Upper lobe of left lung (tissue), 6 donors: ENCODE measurements around the gene STK35. TPM values are rescaled to one million over a fixed set of nuclear protein-coding genes. Genes with fewer than 3 reads are reported as not detected.
A peak's percentile ranks its signal among the peaks of the same experiment; 100 is the strongest.
"Not testable (repeated sequence)": the region's sequence is repeated elsewhere in the genome, so short reads cannot be mapped to it uniquely, and the experiment has no call there.

Source experiments
- ATAC-seq, 2 donors: fragments of 200-7000 bp; cut with Tn5 transposase; one replicate each; pipeline ENCODE4 v1.9.1; 2022; ENCODE audit warnings: mild to moderate bottlenecking in 2 of 2, moderate library complexity in 2 of 2; ENCODE audit not compliant: low FRiP score in 2 of 2
- DNase-seq, 2 donors: peaks; one replicate each; pipeline ENCODE4 v3.0.0-alpha.2; 2019 to 2020
- H3K27ac ChIP-seq, 4 donors: fragments of 200-600 bp; sonication (generic); one replicate each; pipeline ENCODE4 v1.5.1; 2016 to 2019
- H3K27me3 ChIP-seq, 4 donors: fragments of 200-600 bp; sonication (generic); one replicate each; pipeline ENCODE4 v1.5.1; 2017 to 2019
- H3K36me3 ChIP-seq, 4 donors: fragments of 200-600 bp; sonication (generic); one replicate each; pipeline ENCODE4 v1.5.1; 2016 to 2019
- H3K4me1 ChIP-seq, 4 donors: fragments of 200-600 bp; sonication (generic); one replicate each; pipeline ENCODE4 v1.5.1; 2018 to 2019
- H3K4me3 ChIP-seq, 4 donors: fragments of 200-600 bp; sonication (generic); one replicate each; pipeline ENCODE4 v1.5.1; 2017 to 2019; ENCODE audit warnings: mild to moderate bottlenecking in 2 of 4, moderate library complexity in 1 of 4
- H3K9me3 ChIP-seq, 4 donors: fragments of 200-600 bp; sonication (generic); one replicate each; pipeline ENCODE4 v1.5.1; 2018 to 2019
- EP300 ChIP-seq, 4 donors: sonication (generic); formaldehyde crosslinking; IDR thresholded peaks; one replicate each; pipeline ENCODE4 v1.5.1; 2017; ENCODE audit warnings: antibody characterized with exemption in 4 of 4, control low read depth in 2 of 4
- POLR2A ChIP-seq, 4 donors: fragments of 450-650 bp; IDR thresholded peaks; one replicate each; pipeline ENCODE4 v1.5.1; 2016 to 2017; ENCODE audit warnings: antibody characterized with exemption in 4 of 4, mild to moderate bottlenecking in 2 of 4
- POLR2AphosphoS5 ChIP-seq, 2 donors: sonication (generic); formaldehyde crosslinking; IDR thresholded peaks; one replicate each; pipeline ENCODE4 v1.5.1; 2017; ENCODE audit warnings: antibody characterized with exemption in 2 of 2
- WGBS, 2 donors: methylation state at CpG; one replicate each; pipeline ENCODE4 v1.1.5; 2017 to 2018; 5-methylcytosine and 5-hydroxymethylcytosine counted together
- total RNA-seq, 6 donors: library from RNA; depleted of rRNA in 4 of 6; stranded (reverse); fragments of >200 nt in 4 of 6; gene quantifications; one replicate each; pipeline versions ENCODE4 v1.1.0 to v1.2.1, GENCODE V29; 2016 to 2021
- TF ChIP-seq, protein P1 (sequence below), 6 experiments: fragments of 450-650 bp in 4 of 6; fragments of 200-600 bp in 2 of 6; sonication (generic) in 2 of 6; IDR thresholded peaks; one replicate each; pipeline ENCODE4 v1.5.1; 2016 to 2019; ENCODE audit warnings: antibody characterized with exemption in 6 of 6
- donor health status: DM: no; HTN: no; CAD: no; lungs with moderate emphysema.
- donor health status: DM: no; HTN: yes; CAD: no; lungs with severe emphysema.

Gene STK35
- total RNA-seq, 6 donors from 2014 or later = 14.4 to 36.0 (median 22.5) TPM

- ATAC-seq (no peak), DNase-seq (peak in 1 of 2 donors; percentile 62)
- 47 to 54% methylated on average over 14 to 17 of the region's 17 CpGs for WGBS, 2 donors
- Histone ChIP-seq H3K4me1 (no peaks in the 10 kb centered on the region), H3K36me3 (no peaks in the 10 kb centered on the region), H3K9me3 (no peaks in the 10 kb centered on the region), H3K4me3 (no peak overlapping the region), H3K27me3 (no peaks in the 10 kb centered on the region), H3K27ac (no peak overlapping the region)
- TF ChIP-seq EP300 (IDR thresholded peaks at IDR 0.05) (no peak), POLR2AphosphoS5 (IDR thresholded peaks at IDR 0.05) (no peak), POLR2A (IDR thresholded peaks at IDR 0.05) (no peak)
- TF ChIP-seq, protein P1, sequence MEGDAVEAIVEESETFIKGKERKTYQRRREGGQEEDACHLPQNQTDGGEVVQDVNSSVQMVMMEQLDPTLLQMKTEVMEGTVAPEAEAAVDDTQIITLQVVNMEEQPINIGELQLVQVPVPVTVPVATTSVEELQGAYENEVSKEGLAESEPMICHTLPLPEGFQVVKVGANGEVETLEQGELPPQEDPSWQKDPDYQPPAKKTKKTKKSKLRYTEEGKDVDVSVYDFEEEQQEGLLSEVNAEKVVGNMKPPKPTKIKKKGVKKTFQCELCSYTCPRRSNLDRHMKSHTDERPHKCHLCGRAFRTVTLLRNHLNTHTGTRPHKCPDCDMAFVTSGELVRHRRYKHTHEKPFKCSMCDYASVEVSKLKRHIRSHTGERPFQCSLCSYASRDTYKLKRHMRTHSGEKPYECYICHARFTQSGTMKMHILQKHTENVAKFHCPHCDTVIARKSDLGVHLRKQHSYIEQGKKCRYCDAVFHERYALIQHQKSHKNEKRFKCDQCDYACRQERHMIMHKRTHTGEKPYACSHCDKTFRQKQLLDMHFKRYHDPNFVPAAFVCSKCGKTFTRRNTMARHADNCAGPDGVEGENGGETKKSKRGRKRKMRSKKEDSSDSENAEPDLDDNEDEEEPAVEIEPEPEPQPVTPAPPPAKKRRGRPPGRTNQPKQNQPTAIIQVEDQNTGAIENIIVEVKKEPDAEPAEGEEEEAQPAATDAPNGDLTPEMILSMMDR (IDR thresholded peaks at IDR 0.05) = no peak
Observed at GRCh38 chr20:2178318-2179232, 76.9 kb downstream of the STK35 start.

DNA sequence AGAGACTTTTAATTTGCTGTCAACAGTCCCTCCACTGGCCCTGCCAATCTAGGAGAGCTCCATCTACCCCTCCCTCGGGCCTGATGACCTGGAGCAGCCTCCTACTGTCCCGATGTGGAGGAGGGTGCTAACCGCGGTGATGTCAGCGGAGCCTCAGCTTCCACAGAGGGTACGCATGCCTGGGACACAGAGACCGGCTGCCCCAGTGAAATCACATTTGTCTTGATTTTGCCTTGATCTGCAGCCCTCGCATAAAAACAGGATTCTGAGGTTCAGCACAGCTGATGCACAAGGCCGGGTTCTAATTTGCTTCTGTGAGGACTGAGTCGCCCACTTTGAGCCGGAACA, 77.6 kb downstream of the STK35 start:
- Histone ChIP-seq H3K4me1 (no peaks in the 10 kb centered on the region), H3K27me3 (no peaks in the 10 kb centered on the region), H3K4me3 (no peak overlapping the region), H3K27ac (no peak overlapping the region), H3K9me3 (no peaks in the 10 kb centered on the region), H3K36me3 (no peaks in the 10 kb centered on the region)
- ATAC-seq = no peak
- DNase-seq = no peak
- TF ChIP-seq POLR2AphosphoS5 (IDR thresholded peaks at IDR 0.05) (no peak), EP300 (IDR thresholded peaks at IDR 0.05) (no peak), POLR2A (IDR thresholded peaks at IDR 0.05) (no peak)
- TF ChIP-seq, protein P1 (IDR thresholded peaks at IDR 0.05) = no peak
- WGBS, 2 donors = 83 to 85% methylated on average over 8 to 10 of the region's 11 CpGs

GRCh38 chr20:2179949-2180348, 78.3 kb downstream of the STK35 start:
- TF ChIP-seq POLR2A (IDR thresholded peaks at IDR 0.05) (no peak), EP300 (IDR thresholded peaks at IDR 0.05) (no peak), POLR2AphosphoS5 (IDR thresholded peaks at IDR 0.05) (no peak)
- TF ChIP-seq, protein P1 (IDR thresholded peaks at IDR 0.05) = no peak
- DNase-seq = no peak
- no peaks in the 10 kb centered on the region for H3K9me3 ChIP-seq
- H3K36me3 ChIP-seq = no peaks in the 10 kb centered on the region
- ATAC-seq = no peak
- H3K27ac ChIP-seq = no peak overlapping the region
- H3K4me3 ChIP-seq = no peak overlapping the region
- no peaks in the 10 kb centered on the region for H3K4me1 ChIP-seq
- no peaks in the 10 kb centered on the region for H3K27me3 ChIP-seq
- WGBS, 2 donors = 68 to 74% methylated on average over 2 of the region's 2 CpGs

GRCh38 chr20:2183381-2183780, 81.8 kb downstream of the STK35 start:
- no peak for ATAC-seq
- H3K27me3 ChIP-seq = no peaks in the 10 kb centered on the region
- peaks cover 0 to 9% (median 5%) of the 10 kb centered on the region in 4 donors for H3K9me3 ChIP-seq
- no peak overlapping the region for H3K27ac ChIP-seq
- no peak for DNase-seq
- 80 to 90% methylated on average over 3 of the region's 3 CpGs for WGBS, 2 donors
- no peak overlapping the region for H3K4me3 ChIP-seq
- H3K4me1 ChIP-seq = no peaks in the 10 kb centered on the region
- TF ChIP-seq POLR2A (IDR thresholded peaks at IDR 0.05) (no peak), EP300 (IDR thresholded peaks at IDR 0.05) (no peak)
- H3K36me3 ChIP-seq = no peaks in the 10 kb centered on the region

- not testable (repeated sequence) for H3K27ac ChIP-seq, H3K36me3 ChIP-seq, H3K4me1 ChIP-seq, H3K4me3 ChIP-seq, ATAC-seq, H3K9me3 ChIP-seq, H3K27me3 ChIP-seq, DNase-seq
- 96 to 100% methylated on average over 7 of the region's 7 CpGs for WGBS, 2 donors
Observed at GRCh38 chr20:2184933-2185332, 83.3 kb downstream of the STK35 start.

GRCh38 chr20:2195614-2196013, 94.0 kb downstream of the STK35 start:
- WGBS, 2 donors = 59 to 65% methylated on average over 5 of the region's 5 CpGs

More at GRCh38 chr20:2195614-2196013, 94.0 kb downstream of the STK35 start:
- Histone ChIP-seq H3K27me3 (no peaks in the 10 kb centered on the region), H3K9me3 (no peaks in the 10 kb centered on the region), H3K4me3 (no peak overlapping the region), H3K4me1 (no peaks in the 10 kb centered on the region), H3K27ac (no peak overlapping the region), H3K36me3 (no peaks in the 10 kb centered on the region)
- ATAC-seq (no peak), DNase-seq (no peak)
- TF ChIP-seq EP300 (IDR thresholded peaks at IDR 0.05) (no peak), POLR2A (IDR thresholded peaks at IDR 0.05) (no peak), POLR2AphosphoS5 (IDR thresholded peaks at IDR 0.05) (no peak)
- TF ChIP-seq, protein P1 (IDR thresholded peaks at IDR 0.05) = no peak
